ENCODE measurements around the gene PREB.
"Not testable (repeated sequence)": the region's sequence is repeated elsewhere in the genome, so short reads cannot be mapped to it uniquely, and the experiment has no call there.

The PREB gene

GRCh38 chr2:27127883-27128667, 6.4 kb downstream of the PREB start:
- no peak for DNase-seq (ENCODE audit: low read depth)

DNA sequence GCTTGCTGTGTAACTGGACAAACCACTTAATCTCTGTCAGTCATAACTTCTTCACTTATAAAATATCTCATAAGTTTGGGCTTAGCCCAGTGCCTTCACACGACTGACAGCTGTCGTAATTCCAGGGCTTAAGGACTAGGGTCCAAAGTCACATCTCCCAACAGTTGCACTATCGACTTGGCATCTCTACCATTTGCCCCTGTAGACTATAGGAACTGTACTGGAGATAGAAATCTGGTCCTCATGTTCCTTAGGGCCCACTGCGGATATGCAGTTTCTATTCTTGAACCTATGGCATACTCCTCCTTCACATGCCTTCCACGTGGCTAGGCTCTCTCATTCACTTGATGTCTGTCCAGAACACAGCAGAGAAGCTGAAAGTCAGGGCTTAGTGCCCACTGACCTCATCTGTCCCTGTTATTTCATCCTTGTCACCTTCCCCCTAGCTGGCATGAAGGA, 8.2 kb downstream of the PREB start:
- DNase-seq (ENCODE audit: low read depth): no peak

GRCh38 chr2:27125104-27125503, 9.3 kb downstream of the PREB start:
- no peak for DNase-seq (ENCODE audit: low read depth)

- peak; percentile 57 for DNase-seq (ENCODE audit: low read depth)
These were observed 10.9 kb downstream of the PREB start, which contains the start of gene ABHD1 for GRCh38 chr2:27123302-27124150. Gene ABHD1 (plus strand): TSS chr2:27123815. CDS start chr2:27123949, 134 bp downstream.

- DNase-seq (ENCODE audit: low read depth): no peak
These were observed 11.6 kb downstream of the PREB start for GRCh38 chr2:27122791-27123190.

- no peak for DNase-seq (ENCODE audit: low read depth)
These were observed 12.5 kb downstream of the PREB start for GRCh38 chr2:27121906-27122305.

GRCh38 chr2:27119330-27119670, 15.1 kb downstream of the PREB start:
- DNase-seq (ENCODE audit: low read depth): not testable (repeated sequence)

GRCh38 chr2:27118525-27119329, 15.7 kb downstream of the PREB start, which contains the start of gene CGREF1:
Gene CGREF1 (minus strand): TSS chr2:27119128. CDS start chr2:27104366, 14,762 bp downstream.
- no peak for DNase-seq (ENCODE audit: low read depth)

- no peak for DNase-seq (ENCODE audit: low read depth)
These were observed 16.4 kb downstream of the PREB start for GRCh38 chr2:27117995-27118524.

DNA sequence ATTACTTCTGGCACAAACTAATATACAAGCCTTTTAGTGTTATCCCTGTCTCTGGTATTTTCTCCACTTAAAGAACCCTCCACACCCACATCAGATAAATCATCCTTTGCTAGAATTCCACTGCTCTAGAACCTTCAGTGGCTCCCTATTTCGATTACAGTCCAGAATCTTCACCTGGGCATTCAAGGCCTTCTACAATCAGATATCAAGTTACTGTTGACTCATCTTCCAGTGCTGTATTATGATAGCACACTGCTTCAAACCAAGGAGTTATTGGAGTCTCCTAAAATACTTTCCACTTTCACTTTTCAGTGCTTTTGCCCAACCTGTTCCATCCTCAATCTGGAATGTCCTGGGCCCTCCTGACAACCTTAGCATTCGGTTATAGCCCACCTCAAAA, 18.9 kb downstream of the PREB start:
- DNase-seq (ENCODE audit: low read depth): no peak

DNA sequence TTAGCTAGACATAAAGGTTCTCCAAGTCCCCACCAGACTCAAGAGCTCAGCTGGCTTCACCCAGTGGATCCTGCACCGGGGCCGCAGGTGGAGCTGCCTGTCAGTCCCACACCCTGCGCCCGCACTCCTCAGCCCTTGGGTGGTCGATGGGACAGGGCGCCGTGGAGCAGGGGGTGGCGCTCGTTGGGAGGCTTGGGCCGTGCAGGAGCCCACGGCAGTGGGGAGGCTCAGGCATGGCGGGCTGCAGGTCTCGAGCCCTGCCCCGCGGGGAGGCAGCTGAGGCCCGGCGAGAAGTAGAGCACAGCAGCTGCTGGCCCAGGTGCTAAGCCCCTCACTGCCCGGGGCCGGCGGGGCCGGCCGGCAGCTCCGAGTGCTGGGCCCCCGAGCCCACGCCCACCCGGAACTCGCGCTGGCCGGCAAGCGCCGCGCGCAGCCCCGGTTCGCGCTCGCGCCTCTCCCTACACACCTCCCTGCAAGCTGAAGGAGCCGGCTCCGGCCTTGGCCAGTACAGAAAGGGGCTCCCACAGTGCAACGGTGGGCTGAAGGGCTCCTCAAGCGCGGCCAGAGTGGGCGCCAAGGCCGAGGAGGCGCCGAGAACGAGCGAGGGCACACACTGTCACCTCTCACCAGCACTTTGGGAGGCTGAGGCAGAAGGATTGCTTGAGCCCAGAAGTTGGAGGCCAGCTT, 22.9 kb downstream of the PREB start:
- not testable (repeated sequence) for DNase-seq (ENCODE audit: low read depth)

DNA sequence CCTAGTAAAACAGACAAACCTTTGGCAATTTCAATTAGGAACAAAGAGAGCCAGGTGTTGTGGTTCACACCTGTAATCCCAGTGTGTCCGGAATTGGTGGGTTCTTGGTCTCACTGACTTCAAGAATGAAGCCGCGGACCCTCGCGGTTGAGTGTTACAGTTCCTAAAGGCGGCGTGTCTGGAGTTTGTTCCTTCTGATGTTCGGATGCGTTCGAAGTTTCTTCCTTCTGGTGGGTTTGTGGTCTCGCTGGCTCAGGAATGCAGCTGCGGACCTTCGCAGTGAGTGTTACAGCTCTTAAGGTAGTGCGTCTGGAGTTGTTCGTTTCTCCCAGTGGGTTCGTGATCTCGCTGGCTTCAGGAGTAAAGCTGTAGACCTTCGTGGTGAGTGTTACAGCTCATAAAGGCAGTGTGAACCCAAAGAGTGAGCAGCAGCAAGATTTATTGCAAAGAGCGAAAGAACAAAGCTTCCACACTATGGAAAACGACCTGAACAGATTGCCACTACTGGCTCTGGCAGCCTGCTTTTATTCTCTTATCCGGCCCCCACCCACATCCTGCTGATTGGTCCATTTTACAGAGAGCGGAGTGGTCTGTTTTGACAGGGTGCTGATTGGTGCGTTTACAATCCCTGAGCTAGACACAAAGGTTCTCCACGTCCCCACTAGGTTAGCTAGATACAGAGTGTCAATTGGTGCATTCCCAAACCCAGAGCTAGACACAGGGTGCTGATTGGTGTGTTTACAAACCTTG, 23.7 kb downstream of the PREB start:
- DNase-seq (ENCODE audit: low read depth): not testable (repeated sequence)

DNA sequence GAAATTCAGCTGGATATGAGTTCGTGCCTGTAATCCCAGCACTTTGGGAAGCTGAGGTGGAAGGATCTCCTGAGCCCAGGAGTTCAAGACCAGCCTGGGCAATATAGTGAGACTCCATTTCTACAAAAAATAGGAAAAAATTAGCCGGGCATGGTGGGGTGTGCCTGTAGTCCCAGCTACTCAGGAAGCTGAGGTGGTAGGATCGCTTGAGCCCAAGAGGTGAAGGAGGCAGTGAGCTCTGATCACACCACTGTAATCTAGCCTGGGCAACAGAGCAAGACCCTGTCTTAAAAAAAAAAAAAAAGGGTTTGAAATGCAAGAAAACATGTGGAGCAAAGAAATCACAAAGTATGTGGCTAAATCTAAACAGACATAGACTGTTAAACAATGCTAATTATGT, 25.4 kb downstream of the PREB start:
- DNase-seq (ENCODE audit: low read depth): no peak

- DNase-seq (ENCODE audit: low read depth): no peak
These were observed 26.2 kb downstream of the PREB start for GRCh38 chr2:27108221-27108620.

DNA sequence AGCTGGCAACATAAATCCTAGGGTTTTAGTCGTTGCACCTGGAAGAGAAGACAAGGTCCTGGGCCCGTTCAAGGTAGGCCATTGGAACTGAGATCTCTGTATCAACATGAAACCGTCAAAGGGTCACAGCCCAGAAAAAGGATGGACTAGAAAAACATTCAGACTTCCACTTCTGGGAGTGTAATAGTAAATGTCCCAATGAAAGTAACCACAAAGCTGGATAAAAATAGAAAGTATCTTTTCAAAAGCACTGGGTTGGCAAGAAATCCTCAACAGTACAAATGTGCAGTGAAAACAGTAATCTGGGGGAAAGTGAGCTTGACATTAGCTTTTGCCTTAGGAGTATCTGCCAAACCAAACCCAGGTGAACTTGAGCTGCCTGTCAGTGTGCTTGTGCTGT, 28.5 kb downstream of the PREB start:
- DNase-seq (ENCODE audit: low read depth): no peak

- no peak for DNase-seq (ENCODE audit: low read depth)
These were observed 32.1 kb downstream of the PREB start for GRCh38 chr2:27102329-27102728.

- DNase-seq (ENCODE audit: low read depth): no peak
These were observed 34.4 kb downstream of the PREB start for GRCh38 chr2:27100036-27100435.

GRCh38 chr2:27099334-27099955, 35.0 kb downstream of the PREB start:
- DNase-seq (ENCODE audit: low read depth): no peak

DNA sequence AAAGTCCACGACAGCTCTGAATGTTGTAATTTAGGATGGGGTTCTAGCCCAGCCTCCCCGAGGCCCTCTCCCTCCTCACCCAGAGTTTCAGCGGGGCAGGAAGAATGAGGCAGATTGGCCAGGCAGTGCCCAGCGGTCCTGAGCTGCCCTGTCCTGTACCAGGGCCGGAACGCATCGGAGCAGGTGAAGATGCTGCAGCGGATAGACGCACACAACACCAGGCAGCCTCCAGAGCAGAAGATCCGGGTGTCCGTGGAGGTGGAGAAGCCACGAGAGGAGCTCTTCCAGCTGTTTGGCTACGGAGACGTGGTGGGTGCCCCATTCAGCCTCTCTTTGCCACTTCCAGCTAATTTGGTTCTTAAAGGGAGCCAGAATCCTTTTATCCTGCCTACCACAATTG, 37.1 kb downstream of the PREB start:
- DNase-seq (ENCODE audit: low read depth): no peak

GRCh38 chr2:27096748-27097297, 37.6 kb downstream of the PREB start:
- no peak for DNase-seq (ENCODE audit: low read depth)
